HG02885 (cell line): ENCODE measurements around the gene RASA2.

Experiments
- ATAC-seq: cut with Tn5 transposase; IDR thresholded peaks from one replicate; pipeline ENCODE4 v1.9.1; 2021; ENCODE audit warnings: mild to moderate bottlenecking; ENCODE audit not compliant: unreplicated experiment, poor library complexity

RASA2 gene

DNA sequence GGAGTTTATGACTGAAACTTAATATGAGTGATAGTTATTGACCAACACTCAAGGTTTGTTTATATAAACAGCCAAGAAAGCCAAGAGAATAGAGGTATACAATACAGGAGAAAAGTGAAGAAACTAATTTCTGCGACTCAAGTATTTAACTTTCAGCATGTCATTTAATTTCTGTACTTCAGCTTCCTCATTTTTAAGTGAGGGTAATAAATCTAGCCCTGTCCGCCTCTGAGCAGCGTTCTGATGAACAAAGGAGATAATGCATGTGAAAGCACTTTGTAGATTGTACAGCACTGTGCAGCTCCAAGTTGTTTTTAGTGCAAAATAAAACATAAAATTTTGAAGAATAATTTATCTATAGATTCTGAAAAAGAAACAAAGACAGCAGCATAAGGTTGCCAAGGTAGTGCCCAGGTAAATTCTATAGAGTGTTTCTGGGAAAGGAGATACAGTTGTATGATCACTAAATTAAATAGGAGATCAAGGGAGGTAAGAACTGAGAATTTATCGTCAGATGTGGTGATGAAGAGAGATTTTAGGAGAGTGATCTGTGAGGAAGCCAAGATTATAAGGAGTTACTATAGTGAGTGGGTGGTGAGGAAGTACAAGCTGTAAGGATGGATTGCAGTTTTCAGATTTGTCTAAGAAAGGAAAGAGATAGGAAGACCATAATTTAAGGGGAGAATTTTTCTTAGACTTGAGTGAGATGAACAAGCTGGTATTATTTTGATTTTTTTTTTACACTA lies 71.3 kb downstream of the RASA2 start:
- ATAC-seq: no peak

GRCh38 chr3:141561426-141562034 lies 74.7 kb downstream of the RASA2 start:
- no peak for ATAC-seq

DNA sequence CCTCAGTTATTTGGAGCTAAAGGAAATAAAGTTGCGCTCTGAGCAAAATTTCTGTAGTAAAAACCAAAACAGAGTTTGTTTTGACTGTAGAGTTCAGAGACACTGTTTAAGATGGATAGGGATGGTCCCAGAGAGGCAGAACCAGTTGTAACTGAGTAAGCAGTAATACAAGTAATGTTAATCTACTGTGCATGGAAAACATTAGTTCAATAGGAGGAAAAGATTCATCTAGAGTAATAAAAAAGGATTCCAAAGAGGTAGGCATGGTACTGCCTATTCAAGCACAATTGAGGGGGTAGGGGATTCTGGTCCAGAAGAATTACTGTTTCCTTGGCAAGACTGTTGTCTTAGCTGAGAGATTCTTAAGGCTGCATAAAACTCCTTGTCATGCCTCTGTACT lies 77.4 kb downstream of the RASA2 start:
- ATAC-seq: no peak

DNA sequence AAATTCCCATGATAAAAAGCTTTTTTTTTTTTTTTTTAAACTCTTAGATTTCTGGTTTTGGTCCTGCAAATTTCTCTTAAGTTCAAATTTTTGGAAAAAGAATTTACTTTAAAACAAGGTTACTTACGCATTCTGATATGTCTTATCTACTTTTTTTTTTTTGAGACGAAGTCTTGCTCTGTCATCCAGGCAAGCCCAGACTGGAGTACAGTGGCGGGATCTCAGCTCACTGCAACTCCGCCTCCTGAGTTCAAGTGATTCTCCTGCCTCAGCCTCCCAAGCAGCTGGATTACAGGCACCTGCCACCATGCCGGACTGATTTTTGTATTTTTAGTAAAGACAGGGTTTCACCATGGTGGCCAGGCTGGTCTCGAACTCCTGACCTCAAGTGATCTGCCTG lies 83.2 kb downstream of the RASA2 start:
- ATAC-seq: no peak

DNA sequence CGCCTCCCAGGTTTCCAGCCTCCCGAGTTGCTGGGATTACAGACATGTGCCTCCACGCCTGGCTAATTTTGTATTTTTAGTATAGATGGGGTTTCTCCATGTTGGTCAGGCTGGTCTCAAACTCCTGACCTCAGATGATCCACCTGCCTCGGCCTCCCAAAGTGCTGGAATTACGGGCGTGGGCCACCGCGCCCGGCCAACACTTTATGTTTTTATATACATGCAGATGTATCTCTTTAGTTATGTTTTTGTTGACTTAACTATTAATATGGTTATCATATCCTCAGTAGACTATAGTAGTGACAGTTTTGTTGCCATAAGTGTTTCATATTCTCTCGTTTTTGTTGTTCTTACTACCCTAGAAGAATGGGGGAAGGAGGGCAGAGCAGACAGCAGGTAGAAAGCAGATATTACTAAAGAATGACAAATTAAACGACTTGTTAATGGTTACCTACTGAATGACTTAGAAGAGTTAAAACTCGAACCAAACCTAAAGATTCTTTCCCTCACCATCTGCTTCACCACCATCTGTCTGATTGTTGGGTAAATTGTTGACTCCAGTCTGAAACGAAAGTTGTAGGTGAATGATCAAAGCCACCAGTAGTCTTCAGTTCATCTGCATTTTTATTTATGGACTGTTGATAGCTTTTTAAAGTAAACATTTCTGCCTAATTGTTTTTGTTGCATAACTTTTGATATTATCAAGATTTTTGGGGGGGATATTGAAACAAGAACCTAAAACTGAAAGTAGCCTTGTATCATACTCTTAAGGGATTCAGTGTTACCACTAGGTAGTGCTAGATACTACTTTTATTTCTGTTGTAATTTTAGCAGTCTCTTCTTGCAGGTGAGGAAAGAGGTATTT lies 89.3 kb downstream of the RASA2 start:
- ATAC-seq: peak; percentile 68

DNA sequence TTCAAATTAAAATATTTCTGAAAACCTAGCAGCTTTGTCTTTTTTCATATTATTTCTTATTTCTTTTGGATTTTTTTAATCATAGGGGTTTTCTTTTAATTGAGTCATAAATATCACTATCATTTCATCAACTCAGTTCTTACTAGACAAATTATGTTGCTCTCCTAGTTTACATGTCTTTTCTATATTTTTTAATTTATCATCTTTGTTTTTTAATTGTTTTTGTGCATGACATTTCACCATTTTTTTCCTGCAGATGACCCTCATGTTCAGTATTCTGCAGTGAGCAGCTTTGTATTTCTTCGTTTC lies 89.9 kb downstream of the RASA2 start:
- no peak for ATAC-seq

DNA sequence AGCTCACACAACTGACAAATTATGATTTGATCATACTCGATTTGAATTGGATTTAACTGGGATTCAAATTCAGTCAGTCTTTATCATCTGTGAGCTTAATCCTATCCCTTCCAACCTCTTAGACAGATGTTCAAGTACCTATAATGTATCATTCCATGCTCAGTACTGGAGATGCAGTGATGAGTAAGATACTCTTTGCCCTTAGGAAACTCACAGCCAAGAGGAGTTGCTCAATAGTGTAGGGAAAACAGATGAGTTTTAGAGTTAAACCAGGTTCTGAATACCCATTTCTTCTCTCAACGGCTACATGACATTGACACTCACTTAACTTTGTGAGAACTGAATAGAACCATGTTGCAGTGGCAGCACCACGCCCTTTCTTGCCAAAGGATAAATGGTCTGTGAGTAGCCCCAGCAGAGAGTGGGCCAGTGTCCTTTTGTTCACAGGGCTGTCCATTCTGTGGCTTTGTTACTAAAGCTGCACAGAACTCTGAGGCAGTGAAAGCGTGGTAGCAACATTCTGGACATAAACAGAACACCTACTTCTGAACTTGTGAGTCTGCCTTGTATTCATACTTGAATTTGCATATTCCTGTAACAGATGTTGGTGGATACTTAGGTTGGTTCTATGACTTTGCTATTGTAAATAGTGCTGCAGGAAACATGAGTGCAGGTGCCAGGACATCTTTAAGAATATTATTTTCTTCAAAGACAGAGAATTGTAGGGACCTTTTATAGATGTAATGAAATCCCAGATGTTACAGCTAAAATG lies 91.6 kb downstream of the RASA2 start:
- ATAC-seq: no peak

- ATAC-seq: no peak
Observed at GRCh38 chr3:141594357-141594756, 107.5 kb downstream of the RASA2 start.

- ATAC-seq: no peak
Observed at GRCh38 chr3:141597931-141598330, 111.1 kb downstream of the RASA2 start.

GRCh38 chr3:141600331-141600730 lies 113.5 kb downstream of the RASA2 start:
- ATAC-seq: no peak

DNA sequence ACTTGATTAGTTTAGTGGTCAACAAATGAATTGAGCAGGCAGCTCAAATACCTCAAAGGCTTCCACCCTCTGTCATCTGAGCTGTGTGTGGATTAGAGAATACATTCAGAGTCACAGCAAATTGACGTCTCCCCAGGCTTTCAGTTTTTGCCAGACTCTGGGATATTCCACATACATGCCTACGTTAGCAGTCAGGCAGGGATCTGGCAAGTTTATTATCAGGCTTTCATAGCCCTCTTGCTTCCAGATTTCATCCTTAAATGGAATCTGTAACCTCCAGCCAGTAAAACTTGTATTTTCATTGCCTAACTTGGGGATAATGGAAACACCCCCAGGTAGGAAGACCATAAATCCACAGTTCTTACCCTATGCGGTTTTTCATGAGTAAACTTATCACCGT lies 115.9 kb downstream of the RASA2 start:
- ATAC-seq: no peak

GRCh38 chr3:141603473-141604035 lies 116.7 kb downstream of the RASA2 start:
- no peak for ATAC-seq

DNA sequence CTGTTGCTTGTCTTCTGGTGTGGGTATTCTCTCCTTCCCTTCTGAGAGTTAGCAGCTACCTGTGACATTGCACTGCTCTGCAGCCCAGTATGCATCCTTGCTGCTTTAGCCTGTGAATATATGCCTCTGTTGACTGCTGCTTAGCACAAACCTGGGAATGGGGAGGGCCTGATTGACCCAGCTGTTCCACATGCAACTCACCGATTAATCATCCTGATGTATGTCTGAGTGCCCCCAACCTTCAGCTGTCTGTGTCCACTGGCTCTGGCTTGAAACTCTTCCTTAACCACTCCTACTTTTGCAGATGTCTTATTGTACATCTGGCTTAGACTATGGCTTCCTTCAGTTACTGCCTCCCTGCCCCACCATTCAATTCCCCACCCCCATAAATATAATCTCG lies 119.1 kb downstream of the RASA2 start:
- ATAC-seq: no peak

DNA sequence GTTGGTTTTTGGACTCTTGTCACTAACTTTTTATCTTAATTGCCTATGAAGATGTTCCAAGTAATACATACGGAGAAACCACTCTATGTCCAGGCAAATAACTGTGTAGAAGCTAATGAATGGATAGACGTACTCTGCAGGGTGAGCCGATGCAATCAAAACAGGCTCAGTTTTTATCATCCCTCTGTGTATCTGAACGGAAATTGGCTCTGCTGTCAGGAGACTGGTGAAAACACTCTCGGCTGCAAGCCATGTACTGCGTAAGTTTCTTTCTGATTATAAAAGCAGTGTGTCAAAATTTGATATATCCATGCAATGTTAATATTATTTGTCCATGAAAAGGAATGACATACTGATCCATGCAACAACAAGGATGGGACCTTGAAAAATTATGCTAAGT lies 121.6 kb downstream of the RASA2 start:
- ATAC-seq: no peak

DNA sequence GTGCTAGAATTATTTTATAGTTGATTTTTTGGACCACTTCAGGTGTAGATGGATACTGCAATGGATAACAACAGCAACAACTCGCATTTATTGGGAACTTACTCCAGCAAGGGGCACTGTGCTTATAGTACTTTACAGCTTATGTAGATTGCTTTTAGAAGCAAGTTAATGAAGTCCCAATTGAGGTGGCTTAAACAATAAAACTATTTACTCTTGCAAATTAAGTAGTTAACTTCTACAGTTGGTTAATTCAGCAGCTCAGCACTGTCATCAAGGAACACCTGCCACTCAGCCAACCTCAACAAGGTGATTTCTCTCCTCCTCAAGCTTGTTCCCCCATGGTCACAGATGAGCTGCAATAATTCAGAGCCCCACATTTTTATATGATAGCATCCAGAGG lies 124.1 kb downstream of the RASA2 start:
- ATAC-seq: no peak

- no peak for ATAC-seq
Observed at GRCh38 chr3:141618103-141618910, 131.5 kb downstream of the RASA2 start.

GRCh38 chr3:141618938-141619337 lies 132.1 kb downstream of the RASA2 start:
- no peak for ATAC-seq

- ATAC-seq: no peak
Observed at GRCh38 chr3:141619450-141619849, 132.6 kb downstream of the RASA2 start.

GRCh38 chr3:141623691-141624090 lies 136.9 kb downstream of the RASA2 start:
- no peak for ATAC-seq

DNA sequence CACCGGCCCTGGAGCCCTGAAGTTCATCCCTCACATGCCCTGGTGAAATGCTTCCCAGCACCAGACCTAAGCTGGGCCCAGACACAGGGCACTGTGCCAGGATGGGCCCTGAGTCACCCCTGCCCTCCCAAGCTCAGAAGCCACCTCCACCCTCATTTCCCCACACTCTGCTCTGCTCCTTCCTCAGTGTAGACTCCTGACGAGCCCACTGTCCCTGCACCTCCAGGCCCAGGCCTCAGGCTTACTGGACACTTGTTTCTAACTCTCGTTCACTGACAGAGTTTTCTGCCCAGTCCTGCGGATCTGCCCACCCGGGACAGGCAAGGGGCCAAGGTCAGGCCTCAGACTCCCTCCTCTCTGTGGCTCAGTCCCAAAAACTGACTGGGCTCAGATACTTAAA lies 138.7 kb downstream of the RASA2 start:
- no peak for ATAC-seq
